ENCODE data around the gene BRD9.

BRD9 gene

DNA sequence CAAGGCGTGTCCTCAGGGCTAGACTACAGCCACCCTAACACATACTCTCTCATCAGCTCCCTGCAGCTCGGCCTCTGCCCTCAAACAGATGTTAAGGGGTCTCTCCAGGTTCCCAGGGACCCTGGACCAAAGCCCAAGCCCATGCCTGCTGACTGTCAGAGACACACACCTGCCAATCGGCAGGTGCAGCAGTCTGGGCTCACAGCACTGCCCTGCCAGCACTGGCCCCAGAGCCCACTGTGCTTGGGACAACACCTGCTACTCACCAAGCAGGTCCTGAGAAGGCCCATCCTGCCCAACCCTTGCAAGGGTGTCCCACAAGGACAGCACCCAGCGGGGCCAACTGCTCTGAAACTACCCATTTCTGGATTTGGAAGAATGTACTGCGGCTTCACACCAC, 21.6 kb downstream of the BRD9 start:
- no peak for DNase-seq (ENCODE audit: low read depth, low spot score)
- TF ChIP-seq, protein P1, sequence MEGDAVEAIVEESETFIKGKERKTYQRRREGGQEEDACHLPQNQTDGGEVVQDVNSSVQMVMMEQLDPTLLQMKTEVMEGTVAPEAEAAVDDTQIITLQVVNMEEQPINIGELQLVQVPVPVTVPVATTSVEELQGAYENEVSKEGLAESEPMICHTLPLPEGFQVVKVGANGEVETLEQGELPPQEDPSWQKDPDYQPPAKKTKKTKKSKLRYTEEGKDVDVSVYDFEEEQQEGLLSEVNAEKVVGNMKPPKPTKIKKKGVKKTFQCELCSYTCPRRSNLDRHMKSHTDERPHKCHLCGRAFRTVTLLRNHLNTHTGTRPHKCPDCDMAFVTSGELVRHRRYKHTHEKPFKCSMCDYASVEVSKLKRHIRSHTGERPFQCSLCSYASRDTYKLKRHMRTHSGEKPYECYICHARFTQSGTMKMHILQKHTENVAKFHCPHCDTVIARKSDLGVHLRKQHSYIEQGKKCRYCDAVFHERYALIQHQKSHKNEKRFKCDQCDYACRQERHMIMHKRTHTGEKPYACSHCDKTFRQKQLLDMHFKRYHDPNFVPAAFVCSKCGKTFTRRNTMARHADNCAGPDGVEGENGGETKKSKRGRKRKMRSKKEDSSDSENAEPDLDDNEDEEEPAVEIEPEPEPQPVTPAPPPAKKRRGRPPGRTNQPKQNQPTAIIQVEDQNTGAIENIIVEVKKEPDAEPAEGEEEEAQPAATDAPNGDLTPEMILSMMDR (IDR thresholded peaks at IDR 0.05; ENCODE audit: low read depth, low read length) = no peak
- in situ Hi-C loops (cut with HindIII; ENCODE audit: low sequenced_read_pairs) = no loop called here
- no peak overlapping the region for H3K4me3 ChIP-seq (ENCODE audit: low read depth, low read length)

- DNase-seq (ENCODE audit: low read depth, low spot score) = no peak
- in situ Hi-C loops (cut with HindIII; ENCODE audit: low sequenced_read_pairs) = no loop called here
- no peak overlapping the region for H3K4me3 ChIP-seq (ENCODE audit: low read depth, low read length)
- TF ChIP-seq, protein P1 (IDR thresholded peaks at IDR 0.05; ENCODE audit: low read depth, low read length) = no peak
Measured at GRCh38 chr5:868428-869135, 24.0 kb downstream of the BRD9 start.

- in situ Hi-C loops (cut with HindIII; ENCODE audit: low sequenced_read_pairs) = no loop called here
- DNase-seq (ENCODE audit: low read depth, low spot score) = no peak
- TF ChIP-seq, protein P1 (IDR thresholded peaks at IDR 0.05; ENCODE audit: low read depth, low read length) = no peak
- H3K4me3 ChIP-seq (ENCODE audit: low read depth, low read length) = no peak overlapping the region
Measured at GRCh38 chr5:867300-867870, 25.2 kb downstream of the BRD9 start.

- TF ChIP-seq, protein P1 (IDR thresholded peaks at IDR 0.05; ENCODE audit: low read depth, low read length) = no peak
- in situ Hi-C loops (cut with HindIII; ENCODE audit: low sequenced_read_pairs) = no loop called here
Measured at GRCh38 chr5:865771-866170, 26.8 kb downstream of the BRD9 start.

GRCh38 chr5:865168-865521, 27.5 kb downstream of the BRD9 start:
- no peak overlapping the region for H3K4me3 ChIP-seq (ENCODE audit: low read depth, low read length)
- in situ Hi-C loops (cut with HindIII; ENCODE audit: low sequenced_read_pairs) = no loop called here
- TF ChIP-seq, protein P1 (IDR thresholded peaks at IDR 0.05; ENCODE audit: low read depth, low read length) = no peak
- DNase-seq (ENCODE audit: low read depth, low spot score) = no peak

More at GRCh38 chr5:865771-866170, 26.8 kb downstream of the BRD9 start:
- no peak overlapping the region for H3K4me3 ChIP-seq (ENCODE audit: low read depth, low read length)
- no peak for DNase-seq (ENCODE audit: low read depth, low spot score)

GRCh38 chr5:864492-865167, 28.0 kb downstream of the BRD9 start:
- in situ Hi-C loops (cut with HindIII; ENCODE audit: low sequenced_read_pairs) = no loop called here
- no peak for DNase-seq (ENCODE audit: low read depth, low spot score)
- H3K4me3 ChIP-seq (ENCODE audit: low read depth, low read length) = no peak overlapping the region
- TF ChIP-seq, protein P1 (IDR thresholded peaks at IDR 0.05; ENCODE audit: low read depth, low read length) = no peak

Data from astrocyte of the spinal cord (primary cell).